H9 (cell line): Measurements from ENCODE around the gene CAPN2. TPM values are rescaled to one million over a fixed set of nuclear protein-coding genes. Genes with fewer than 3 reads are reported as not detected.
A peak's percentile ranks its signal among the peaks of the same experiment; 100 is the strongest.

ENCODE experiments used
- DNase-seq: peaks from one replicate; pipeline ENCODE4 v3.0.0-alpha.2; 2017
- H2AFZ ChIP-seq: one replicate; pipeline ENCODE4 v1.6.1; 2013; ENCODE audit warnings: mild to moderate bottlenecking, low read length, control low read depth, moderate library complexity
- H2AK5ac ChIP-seq: 2 replicates; pipeline ENCODE4 v1.6.1; 2013; ENCODE audit warnings: low read length, control low read depth, mixed read lengths; ENCODE audit not compliant: insufficient read length
- H2BK120ac ChIP-seq: one replicate; pipeline ENCODE4 v1.6.1; 2013; ENCODE audit warnings: low read depth, mild to moderate bottlenecking, low read length, control low read depth, inconsistent platforms; ENCODE audit not compliant: poor library complexity, severe bottlenecking
- H2BK12ac ChIP-seq: 2 replicates; pipeline ENCODE4 v1.6.1; 2013; ENCODE audit warnings: low read length, control low read depth, mixed read lengths, low read depth; ENCODE audit not compliant: insufficient read length
- H2BK15ac ChIP-seq: 2 replicates; pipeline ENCODE4 v1.6.1; 2013; ENCODE audit warnings: low read depth, low read length, control low read depth
- H2BK20ac ChIP-seq: one replicate; pipeline ENCODE4 v1.6.1; 2013; ENCODE audit warnings: low read depth, mild to moderate bottlenecking, low read length, control low read depth, inconsistent platforms; ENCODE audit not compliant: poor library complexity, severe bottlenecking
- H2BK5ac ChIP-seq: 2 replicates; pipeline ENCODE4 v1.6.1; 2013; ENCODE audit warnings: low read length, control low read depth, mixed read lengths; ENCODE audit not compliant: insufficient read length
- H3K14ac ChIP-seq: 2 replicates; pipeline ENCODE4 v1.6.1; 2013; ENCODE audit warnings: low read length, control low read depth; ENCODE audit not compliant: insufficient read depth
- H3K18ac ChIP-seq: 2 replicates; pipeline ENCODE4 v1.6.1; 2013; ENCODE audit warnings: low read depth, mild to moderate bottlenecking, mixed read lengths, low read length, control low read depth; ENCODE audit not compliant: insufficient read length
- H3K23ac ChIP-seq: 2 replicates; pipeline ENCODE4 v1.6.1; 2013; ENCODE audit warnings: low read length, control low read depth, mixed read lengths, low read depth; ENCODE audit not compliant: insufficient read length
- H3K23me2 ChIP-seq: 2 replicates; pipeline ENCODE4 v1.6.1; 2013; ENCODE audit warnings: low read depth, mild to moderate bottlenecking, mixed read lengths, low read length, control low read depth; ENCODE audit not compliant: insufficient read length, poor library complexity, severe bottlenecking
- H3K27ac ChIP-seq: 2 replicates; pipeline ENCODE4 v1.5.1; 2013; ENCODE audit warnings: low read length, control low read depth, mixed read lengths, low read depth; ENCODE audit not compliant: insufficient read length
- H3K27me3 ChIP-seq: 2 replicates; pipeline ENCODE4 v1.6.1; 2013; ENCODE audit warnings: low read length, control low read depth, inconsistent platforms; ENCODE audit not compliant: insufficient read depth
- H3K4ac ChIP-seq: 2 replicates; pipeline ENCODE4 v1.6.1; 2013; ENCODE audit warnings: low read depth, mild to moderate bottlenecking, control low read depth, inconsistent platforms, low read length, moderate library complexity
- H3K4me1 ChIP-seq: 2 replicates; pipeline ENCODE4 v1.6.1; 2013; ENCODE audit warnings: low read length, control low read depth, inconsistent platforms; ENCODE audit not compliant: insufficient read depth
- H3K4me2 ChIP-seq: 2 replicates; pipeline ENCODE4 v1.6.1; 2013; ENCODE audit warnings: low read length, control low read depth, mixed read lengths; ENCODE audit not compliant: insufficient read length, insufficient read depth
- H3K56ac ChIP-seq: 2 replicates; pipeline ENCODE4 v1.6.1; 2013; ENCODE audit warnings: low read depth, mild to moderate bottlenecking, mixed read lengths, low read length, control low read depth; ENCODE audit not compliant: insufficient read length
- H3K79me1 ChIP-seq: 2 replicates; pipeline ENCODE4 v1.6.1; 2013; ENCODE audit warnings: low read depth, mild to moderate bottlenecking, moderate library complexity, low read length, control low read depth, inconsistent platforms; ENCODE audit not compliant: insufficient read depth, poor library complexity, severe bottlenecking
- H3K79me2 ChIP-seq: 2 replicates; pipeline ENCODE4 v1.6.1; 2013; ENCODE audit warnings: low read length, control low read depth, inconsistent platforms; ENCODE audit not compliant: insufficient read depth
- H3K9ac ChIP-seq: 2 replicates; pipeline ENCODE4 v1.6.1; 2013; ENCODE audit warnings: low read length, control low read depth, mixed read lengths; ENCODE audit not compliant: insufficient read length; ENCODE audit errors: extremely low read depth
- H3K9me3 ChIP-seq: one replicate; pipeline ENCODE4 v1.6.1; 2013; ENCODE audit warnings: low read depth, low read length, inconsistent platforms; ENCODE audit not compliant: control insufficient read depth
- H3T11ph ChIP-seq: one replicate; pipeline ENCODE4 v1.6.1; 2013; ENCODE audit warnings: mild to moderate bottlenecking, low read length, control low read depth, inconsistent platforms
- H4K20me1 ChIP-seq: one replicate; pipeline ENCODE4 v1.6.1; 2013; ENCODE audit not compliant: control insufficient read depth, insufficient read length, insufficient read depth
- H4K5ac ChIP-seq: 2 replicates; pipeline ENCODE4 v1.6.1; 2013; ENCODE audit warnings: low read depth, mild to moderate bottlenecking, mixed read lengths, low read length, control low read depth; ENCODE audit not compliant: insufficient read length
- H4K8ac ChIP-seq: replicated peaks from 2 replicates; pipeline ENCODE4 v1.6.1; 2013; ENCODE audit warnings: low read length, control low read depth, mixed read lengths, low read depth; ENCODE audit not compliant: insufficient read length
- H4K91ac ChIP-seq: 2 replicates; pipeline ENCODE4 v1.6.1; 2013; ENCODE audit warnings: low read depth, mild to moderate bottlenecking, moderate library complexity, mixed read lengths, low read length, control low read depth; ENCODE audit not compliant: insufficient read length
- H3K27ac Mint-ChIP-seq, 3 experiments: 2 replicates in 2 of 3; 3 replicates in 1 of 3; pipeline ENCODE4 v1.8.0; 2020 to 2021; ENCODE audit warnings: mixed read lengths in 3 of 3, mild to moderate bottlenecking in 1 of 3, moderate library complexity in 1 of 3
- H3K27me3 Mint-ChIP-seq: 2 replicates; pipeline ENCODE4 v1.8.0; 2021; ENCODE audit warnings: low read depth, mild to moderate bottlenecking, moderate library complexity, mixed read lengths
- H3K36me3 Mint-ChIP-seq, 3 experiments: 2 replicates in 2 of 3; 3 replicates in 1 of 3; pipeline ENCODE4 v1.8.0; 2020 to 2021; ENCODE audit warnings: low read depth in 3 of 3, mixed read lengths in 3 of 3; ENCODE audit not compliant: insufficient read depth in 1 of 3
- H3K4me1 Mint-ChIP-seq, 2 experiments: 2 replicates each; pipeline ENCODE4 v1.8.0; 2020; ENCODE audit warnings: mixed read lengths in 2 of 2
- H3K4me3 Mint-ChIP-seq, 2 experiments: 2 replicates in 1 of 2; 3 replicates in 1 of 2; pipeline ENCODE4 v1.8.0; 2020 to 2021; ENCODE audit warnings: mild to moderate bottlenecking in 2 of 2, mixed read lengths in 2 of 2, moderate library complexity in 1 of 2
- H3K9me3 Mint-ChIP-seq, 2 experiments: 2 replicates in 1 of 2; 3 replicates in 1 of 2; pipeline ENCODE4 v1.8.0; 2020; ENCODE audit warnings: mild to moderate bottlenecking in 2 of 2, mixed read lengths in 2 of 2, moderate library complexity in 1 of 2
- CTCF ChIP-seq: fragments of 200-600 bp; sonication (generic); conservative IDR thresholded peaks from 3 replicates; pipeline ENCODE4 v1.8.0; 2021; ENCODE audit warnings: antibody characterized with exemption, mild to moderate bottlenecking
- WGBS: extraction: QIAGEN DNeasy Blood & Tissue Kit; methylation state at CpG from one replicate; pipeline ENCODE4 v1.1.7; 2013; ENCODE audit warnings: missing lambda C conversion rate, low lambda C conversion rate, mixed read lengths; ENCODE audit not compliant: insufficient read length; ENCODE audit errors: extremely low coverage; 5-methylcytosine and 5-hydroxymethylcytosine counted together
- total RNA-seq: library from RNA; stranded (reverse); gene quantifications from 2 replicates; pipeline ENCODE4 v1.2.1, GENCODE V29; 2021

The CAPN2 gene
- total RNA-seq, 1 experiment from 2014 or later: 32.2 TPM

- H3K4me2 ChIP-seq: no peak overlapping the region
Measured at GRCh38 chr1:223717695-223718363, 5.5 kb downstream of the CAPN2 start.

More at GRCh38 chr1:223717695-223718363, 5.5 kb downstream of the CAPN2 start:
- H3K27me3 Mint-ChIP-seq: peaks cover 78% of the 10 kb centered on the region
- H4K5ac ChIP-seq: no peak overlapping the region
- peaks cover 35% of the 10 kb centered on the region; the same call in 1 of the 2 replicates for H3K27me3 ChIP-seq
- H4K8ac ChIP-seq: no peak overlapping the region
- H3K4me1 Mint-ChIP-seq: peaks cover 45 to 54% of the 10 kb centered on the region in 2 experiments
- no peak overlapping the region for H2AK5ac ChIP-seq
- no peaks in the 10 kb centered on the region for H4K20me1 ChIP-seq
- no CpG with 5 or more reads among the region's 6 CpGs for WGBS
- H2BK20ac ChIP-seq: no peak overlapping the region
- H3K9ac ChIP-seq: no peak overlapping the region
- H3K36me3 Mint-ChIP-seq: peaks cover 19 to 28% (median 23%) of the 10 kb centered on the region in 3 experiments; a peak in 6 of 7 replicates
- no peak overlapping the region for H2BK5ac ChIP-seq
- no peak overlapping the region for H3T11ph ChIP-seq
- H2BK120ac ChIP-seq: no peak overlapping the region
- no peaks in the 10 kb centered on the region for H3K9me3 Mint-ChIP-seq
- no peak overlapping the region for H2AFZ ChIP-seq
- no peaks in the 10 kb centered on the region for H3K79me1 ChIP-seq
- no peak overlapping the region for H3K23ac ChIP-seq
- H3K9me3 ChIP-seq: no peaks in the 10 kb centered on the region
- TF ChIP-seq CTCF: no peak
- H3K56ac ChIP-seq: no peak overlapping the region
- H3K27ac ChIP-seq: no peak overlapping the region
- H4K91ac ChIP-seq: no peak overlapping the region
- H3K4me3 Mint-ChIP-seq: no peak overlapping the region
- peak overlapping the region in 1 of 3 experiments; percentile 56; a peak in 1 of 7 replicates for H3K27ac Mint-ChIP-seq
- H2BK12ac ChIP-seq: no peak overlapping the region
- H3K23me2 ChIP-seq: peaks cover 5% of the 10 kb centered on the region
- H3K4ac ChIP-seq: no peak overlapping the region
- no peak for DNase-seq
- H2BK15ac ChIP-seq: no peak overlapping the region
- no peaks in the 10 kb centered on the region for H3K79me2 ChIP-seq
- H3K18ac ChIP-seq: no peak overlapping the region
- no peak overlapping the region for H3K14ac ChIP-seq
- H3K4me1 ChIP-seq: peaks cover 8% of the 10 kb centered on the region; the same call in 1 of the 2 replicates
